ENCODE data around the gene ZNF385B.

DNA sequence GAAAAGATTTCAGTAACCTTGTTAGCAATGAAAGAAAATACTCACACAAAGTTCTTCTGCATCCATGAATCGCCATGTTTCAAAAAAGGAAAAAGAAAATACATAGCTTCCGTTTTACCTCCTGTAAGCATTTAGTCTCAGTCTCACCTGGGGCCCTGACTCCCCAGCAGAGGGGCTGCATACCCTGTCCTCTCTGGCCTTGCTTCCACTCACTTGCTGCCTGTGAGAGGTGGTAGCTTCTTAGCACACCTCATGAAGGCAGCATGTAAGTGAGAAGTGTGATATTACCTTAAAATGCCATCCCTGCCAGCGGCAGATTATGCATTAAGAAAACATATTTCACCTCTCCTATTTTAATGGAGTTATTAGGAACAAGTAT lies 49.3 kb upstream of the ZNF385B start:
- TF ChIP-seq, protein P1, sequence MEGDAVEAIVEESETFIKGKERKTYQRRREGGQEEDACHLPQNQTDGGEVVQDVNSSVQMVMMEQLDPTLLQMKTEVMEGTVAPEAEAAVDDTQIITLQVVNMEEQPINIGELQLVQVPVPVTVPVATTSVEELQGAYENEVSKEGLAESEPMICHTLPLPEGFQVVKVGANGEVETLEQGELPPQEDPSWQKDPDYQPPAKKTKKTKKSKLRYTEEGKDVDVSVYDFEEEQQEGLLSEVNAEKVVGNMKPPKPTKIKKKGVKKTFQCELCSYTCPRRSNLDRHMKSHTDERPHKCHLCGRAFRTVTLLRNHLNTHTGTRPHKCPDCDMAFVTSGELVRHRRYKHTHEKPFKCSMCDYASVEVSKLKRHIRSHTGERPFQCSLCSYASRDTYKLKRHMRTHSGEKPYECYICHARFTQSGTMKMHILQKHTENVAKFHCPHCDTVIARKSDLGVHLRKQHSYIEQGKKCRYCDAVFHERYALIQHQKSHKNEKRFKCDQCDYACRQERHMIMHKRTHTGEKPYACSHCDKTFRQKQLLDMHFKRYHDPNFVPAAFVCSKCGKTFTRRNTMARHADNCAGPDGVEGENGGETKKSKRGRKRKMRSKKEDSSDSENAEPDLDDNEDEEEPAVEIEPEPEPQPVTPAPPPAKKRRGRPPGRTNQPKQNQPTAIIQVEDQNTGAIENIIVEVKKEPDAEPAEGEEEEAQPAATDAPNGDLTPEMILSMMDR (IDR thresholded peaks at IDR 0.05) = no peak
- TF ChIP-seq POLR2A (IDR thresholded peaks at IDR 0.05) = no peak

Data from Peyer's patch (tissue), 4 donors.